MM.1S (cell line): ENCODE measurements around the gene NACAD.

Experiments
- EZH2 ChIP-seq: fragments of 300-600 bp; sonication (generic); optimal IDR thresholded peaks from 2 replicates; pipeline ENCODE3; 2017; ENCODE audit warnings: low read depth, mild to moderate bottlenecking, antibody characterized with exemption, low read length, mixed read lengths
- TF ChIP-seq, protein P1 (sequence below): fragments of 300-600 bp; sonication (generic); IDR thresholded peaks from 2 replicates; pipeline ENCODE4 v1.5.1; 2016; ENCODE audit warnings: antibody characterized with exemption, low read length, mixed read lengths

DNA sequence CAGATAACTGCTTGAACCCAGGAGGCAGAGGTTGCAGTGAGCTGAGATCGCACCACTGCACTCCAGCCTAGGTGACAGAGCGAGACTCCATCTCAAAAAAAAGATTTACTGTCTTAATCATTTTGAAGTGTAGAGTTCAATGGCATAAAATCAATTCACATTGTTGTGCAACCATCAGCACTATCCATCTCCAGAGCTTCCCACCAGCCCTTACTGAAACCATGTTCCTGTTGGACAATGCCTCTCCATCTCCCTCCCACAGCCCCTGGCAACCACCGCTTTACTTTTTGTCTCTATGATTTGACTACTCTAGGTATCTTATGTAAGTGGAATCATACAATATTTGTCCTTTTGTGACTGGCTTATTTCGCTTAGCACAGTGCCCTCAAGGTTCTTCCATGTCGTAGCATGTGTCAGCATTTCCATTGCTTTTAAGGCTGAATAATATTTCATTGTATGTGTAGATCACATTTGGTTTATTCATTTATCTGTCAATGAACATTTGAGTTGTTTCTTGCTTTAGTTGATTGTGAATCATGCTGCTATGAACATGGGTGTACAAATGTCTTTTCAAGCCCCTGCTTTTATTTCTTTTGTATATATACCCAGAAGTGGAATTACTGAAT lies 33.1 kb downstream of the NACAD start:
- TF ChIP-seq, protein P1, sequence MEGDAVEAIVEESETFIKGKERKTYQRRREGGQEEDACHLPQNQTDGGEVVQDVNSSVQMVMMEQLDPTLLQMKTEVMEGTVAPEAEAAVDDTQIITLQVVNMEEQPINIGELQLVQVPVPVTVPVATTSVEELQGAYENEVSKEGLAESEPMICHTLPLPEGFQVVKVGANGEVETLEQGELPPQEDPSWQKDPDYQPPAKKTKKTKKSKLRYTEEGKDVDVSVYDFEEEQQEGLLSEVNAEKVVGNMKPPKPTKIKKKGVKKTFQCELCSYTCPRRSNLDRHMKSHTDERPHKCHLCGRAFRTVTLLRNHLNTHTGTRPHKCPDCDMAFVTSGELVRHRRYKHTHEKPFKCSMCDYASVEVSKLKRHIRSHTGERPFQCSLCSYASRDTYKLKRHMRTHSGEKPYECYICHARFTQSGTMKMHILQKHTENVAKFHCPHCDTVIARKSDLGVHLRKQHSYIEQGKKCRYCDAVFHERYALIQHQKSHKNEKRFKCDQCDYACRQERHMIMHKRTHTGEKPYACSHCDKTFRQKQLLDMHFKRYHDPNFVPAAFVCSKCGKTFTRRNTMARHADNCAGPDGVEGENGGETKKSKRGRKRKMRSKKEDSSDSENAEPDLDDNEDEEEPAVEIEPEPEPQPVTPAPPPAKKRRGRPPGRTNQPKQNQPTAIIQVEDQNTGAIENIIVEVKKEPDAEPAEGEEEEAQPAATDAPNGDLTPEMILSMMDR, result no peak
- TF ChIP-seq EZH2, result no peak
